Sigmoid colon (tissue), 7 donors: ENCODE results near the gene ZNHIT6. TPM values are rescaled to one million over a fixed set of nuclear protein-coding genes. Genes with fewer than 3 reads are reported as not detected.

Source experiments
- DNase-seq: peaks from one replicate; pipeline ENCODE4 v3.0.0-alpha.2; 2019
- H3K27ac ChIP-seq, 4 donors: fragments of 200-600 bp; sonication (generic); one replicate each; pipeline ENCODE4 v1.5.1; 2016 to 2019; ENCODE audit warnings: mild to moderate bottlenecking in 1 of 4
- H3K27me3 ChIP-seq, 3 donors: fragments of 200-600 bp; sonication (generic); one replicate each; pipeline ENCODE4 v1.5.1; 2019; ENCODE audit warnings: mild to moderate bottlenecking in 1 of 3
- H3K36me3 ChIP-seq, 4 donors: fragments of 200-600 bp; sonication (generic); one replicate each; pipeline ENCODE4 v1.5.1; 2016 to 2019
- H3K4me1 ChIP-seq, 4 donors: fragments of 200-600 bp; sonication (generic); one replicate each; pipeline ENCODE4 v1.5.1; 2017 to 2019
- H3K4me3 ChIP-seq, 4 donors: fragments of 200-600 bp; sonication (generic); one replicate each; pipeline ENCODE4 v1.5.1; 2017 to 2019; ENCODE audit warnings: mild to moderate bottlenecking in 2 of 4, moderate library complexity in 1 of 4
- H3K9me3 ChIP-seq, 4 donors: fragments of 200-600 bp in 3 of 4; sonication (generic) in 3 of 4; one replicate each; pipeline versions ENCODE4 v1.5.1 to v1.6.1; 2013 to 2019
- CTCF ChIP-seq, 4 experiments: fragments of 450-650 bp in 3 of 4; fragments of 200-600 bp in 1 of 4; IDR thresholded peaks; one replicate each; pipeline ENCODE4 v1.5.1; 2016 to 2019; ENCODE audit warnings: antibody characterized with exemption in 4 of 4, mild to moderate bottlenecking in 3 of 4, moderate library complexity in 2 of 4
- EP300 ChIP-seq, 4 donors: sonication (generic); formaldehyde crosslinking; IDR thresholded peaks; one replicate each; pipeline ENCODE4 v1.6.1; 2017; ENCODE audit warnings: antibody characterized with exemption in 4 of 4
- POLR2A ChIP-seq, 2 donors: fragments of 450-650 bp; IDR thresholded peaks; one replicate each; pipeline ENCODE4 v1.6.1; 2016; ENCODE audit warnings: antibody characterized with exemption in 2 of 2, mild to moderate bottlenecking in 2 of 2, moderate library complexity in 2 of 2
- POLR2AphosphoS5 ChIP-seq, 4 donors: sonication (generic); formaldehyde crosslinking; IDR thresholded peaks; one replicate each; pipeline ENCODE4 v1.6.1; 2017; ENCODE audit warnings: antibody characterized with exemption in 4 of 4
- WGBS, 2 donors: extraction: QIAGEN DNeasy Blood & Tissue Kit; methylation state at CpG; one replicate each; pipeline ENCODE4 v1.1.7; 2013; 5-methylcytosine and 5-hydroxymethylcytosine counted together
- intact Hi-C: fragments of 100-400 bp; cut with DNase I; formaldehyde crosslinking; loops from one replicate; pipeline ENCODE4 v1.15.1; 2023
- polyA plus RNA-seq, 3 donors: library from polyadenylated mRNA; stranded (reverse); fragments of 200-250 nt; gene quantifications; one replicate each; pipeline ENCODE4 v1.2.3, GENCODE V29; 2013
- total RNA-seq, 4 donors: library from RNA; depleted of rRNA; stranded (reverse); fragments of >200 nt; gene quantifications; one replicate each; pipeline ENCODE4 v1.1.0, GENCODE V29; 2016
- donor health status: healthy with polysubstance abuse.
- donor health status: Bipolar disorder and iron deficiency.
- donor health status: healthy.

Gene ZNHIT6
- total RNA-seq (10 to 100 TPM; 12.5 to 20.0 (median 15.8) TPM), polyA plus RNA-seq (10 to 100 TPM in 1 of 3 donors, 1 to 10 TPM in 2; 3.9 to 10.7 (median 6.0) TPM)

GRCh38 chr1:85707990-85708828, at the start of gene ZNHIT6:
Gene ZNHIT6, minus strand, starts transcription at chr1:85708433. Its CDS starts 149 bp downstream, at chr1:85708284.
- peak; percentile 94 for DNase-seq
- H3K4me1 ChIP-seq: peaks cover 0 to 23% (median 16%) of the 10 kb centered on the region in 4 donors
- H3K27me3 ChIP-seq: no peaks in the 10 kb centered on the region
- WGBS, 2 donors: 1% methylated on average over 35 of the region's 35 CpGs
- peaks cover 0 to 24% (median 6%) of the 10 kb centered on the region in 4 donors for H3K36me3 ChIP-seq
- peak within 1 kb of the TSS; percentile 62 to 74 (median 70) for H3K4me3 ChIP-seq
- TF ChIP-seq CTCF (IDR thresholded peaks at IDR 0.05) (peak in 3 of 4 experiments; percentile 13 to 41 (median 35)), POLR2AphosphoS5 (IDR thresholded peaks at IDR 0.05) (peak; percentile 63 to 78 (median 78)), EP300 (IDR thresholded peaks at IDR 0.05) (no peak), POLR2A (IDR thresholded peaks at IDR 0.05) (peak in 1 of 2 donors; percentile 16)
- peak within 1 kb of the TSS; percentile 78 to 86 (median 82) for H3K27ac ChIP-seq
- no peaks in the 10 kb centered on the region for H3K9me3 ChIP-seq
- intact Hi-C loops: loop anchor here (5.0 to 10.0 kb wide), 2 partner anchors 401 to 647 kb away; no protein-coding TSS in a partner anchor

GRCh38 chr1:85756864-85757263, 48.6 kb upstream of the ZNHIT6 start:
- no peak overlapping the region for H3K27ac ChIP-seq
- no peaks in the 10 kb centered on the region for H3K9me3 ChIP-seq
- no peak overlapping the region for H3K4me3 ChIP-seq
- no peaks in the 10 kb centered on the region for H3K36me3 ChIP-seq
- 88 to 91% methylated on average over 5 of the region's 5 CpGs for WGBS, 2 donors
- H3K4me1 ChIP-seq: no peaks in the 10 kb centered on the region
- no peaks in the 10 kb centered on the region for H3K27me3 ChIP-seq
- TF ChIP-seq CTCF (IDR thresholded peaks at IDR 0.05): no peak
- no peak for TF ChIP-seq POLR2AphosphoS5 (IDR thresholded peaks at IDR 0.05)
- no peak for TF ChIP-seq EP300 (IDR thresholded peaks at IDR 0.05)
- no peak for TF ChIP-seq POLR2A (IDR thresholded peaks at IDR 0.05)
- DNase-seq: no peak
- intact Hi-C loops: no loop called here

- no peaks in the 10 kb centered on the region for H3K27me3 ChIP-seq
- H3K36me3 ChIP-seq: no peaks in the 10 kb centered on the region
- no peak for TF ChIP-seq CTCF (IDR thresholded peaks at IDR 0.05)
- TF ChIP-seq POLR2A (IDR thresholded peaks at IDR 0.05): no peak
- TF ChIP-seq POLR2AphosphoS5 (IDR thresholded peaks at IDR 0.05): no peak
- no peak for TF ChIP-seq EP300 (IDR thresholded peaks at IDR 0.05)
Observed at GRCh38 chr1:85748120-85748519, 39.9 kb upstream of the ZNHIT6 start.

GRCh38 chr1:85746777-85747176, 38.5 kb upstream of the ZNHIT6 start:
- no peaks in the 10 kb centered on the region for H3K27me3 ChIP-seq
- no peak for DNase-seq
- TF ChIP-seq POLR2AphosphoS5 (IDR thresholded peaks at IDR 0.05): no peak
- no peak for TF ChIP-seq EP300 (IDR thresholded peaks at IDR 0.05)
- TF ChIP-seq POLR2A (IDR thresholded peaks at IDR 0.05): no peak
- no peak for TF ChIP-seq CTCF (IDR thresholded peaks at IDR 0.05)
- H3K36me3 ChIP-seq: no peaks in the 10 kb centered on the region
- no peaks in the 10 kb centered on the region for H3K9me3 ChIP-seq
- no peak overlapping the region for H3K27ac ChIP-seq
- WGBS, 2 donors: 93 to 94% methylated on average over 3 of the region's 3 CpGs
- no peak overlapping the region for H3K4me3 ChIP-seq
- intact Hi-C loops: no loop called here
- peaks cover 0 to 11% (median 5%) of the 10 kb centered on the region in 4 donors for H3K4me1 ChIP-seq

More at GRCh38 chr1:85748120-85748519, 39.9 kb upstream of the ZNHIT6 start:
- Histone ChIP-seq H3K9me3 (no peaks in the 10 kb centered on the region), H3K27ac (no peak overlapping the region), H3K4me3 (no peak overlapping the region), H3K4me1 (peaks cover 0 to 11% (median 5%) of the 10 kb centered on the region in 4 donors)
- WGBS, 2 donors: 51 to 92% methylated on average over 1 of the region's 1 CpG
- intact Hi-C loops: no loop called here
- DNase-seq: no peak
